B cell (primary cell): ENCODE data around the gene MRTFA.

Experiments used
- CTCF ChIP-seq: fragments of 200-600 bp; IDR thresholded peaks from one replicate; pipeline ENCODE4 v1.8.0; 2022; ENCODE audit warnings: antibody characterized with exemption, mild to moderate bottlenecking
- EZH2 ChIP-seq: IDR thresholded peaks from 2 replicates; pipeline ENCODE4 v1.6.1; 2012; ENCODE audit warnings: borderline replicate concordance, low read depth, mild to moderate bottlenecking, moderate library complexity, low read length; ENCODE audit not compliant: insufficient read depth, poor library complexity, severe bottlenecking

GRCh38 chr22:40429481-40429880 lies 207.0 kb downstream of the MRTFA start:
- TF ChIP-seq CTCF (no peak), EZH2 (no peak)
